ENCODE measurements around the gene SLC38A4. TPM values are rescaled to one million over a fixed set of nuclear protein-coding genes. Genes with fewer than 3 reads are reported as not detected.

The SLC38A4 gene
- total RNA-seq, 1 experiment from 2014 or later: 0.09 TPM

- H3K27ac ChIP-seq: no peak overlapping the region
- H3K36me3 ChIP-seq (ENCODE audit: low read depth): no peaks in the 10 kb centered on the region
- no peaks in the 10 kb centered on the region for H3F3A ChIP-seq (ENCODE audit: insufficient read depth, low read depth)
- intact Hi-C loops (cut with micrococcal nuclease; ENCODE audit: unreplicated experiment): no loop called here
- H3K9me3 ChIP-seq (ENCODE audit: insufficient read depth, low read depth): peaks cover 6% of the 10 kb centered on the region
- BruUV-seq (replicated peaks): no TSS peak
- no peaks in the 10 kb centered on the region for H3K27me3 ChIP-seq (ENCODE audit: insufficient read depth, low read depth)
- CTCF ChIA-PET: no interaction called here
- H3K4me1 ChIP-seq (replicated peaks; ENCODE audit: insufficient read depth): no peaks in the 10 kb centered on the region
- no peak overlapping the region for H3K4me3 ChIP-seq
- no peak overlapping the region for H2AFZ ChIP-seq
- POLR2A ChIA-PET (ENCODE audit: unreplicated experiment): no interaction called here
- no peak for TF ChIP-seq EZH2 (IDR thresholded peaks at IDR 0.05; ENCODE audit: low read depth)
- TF ChIP-seq, protein P1, sequence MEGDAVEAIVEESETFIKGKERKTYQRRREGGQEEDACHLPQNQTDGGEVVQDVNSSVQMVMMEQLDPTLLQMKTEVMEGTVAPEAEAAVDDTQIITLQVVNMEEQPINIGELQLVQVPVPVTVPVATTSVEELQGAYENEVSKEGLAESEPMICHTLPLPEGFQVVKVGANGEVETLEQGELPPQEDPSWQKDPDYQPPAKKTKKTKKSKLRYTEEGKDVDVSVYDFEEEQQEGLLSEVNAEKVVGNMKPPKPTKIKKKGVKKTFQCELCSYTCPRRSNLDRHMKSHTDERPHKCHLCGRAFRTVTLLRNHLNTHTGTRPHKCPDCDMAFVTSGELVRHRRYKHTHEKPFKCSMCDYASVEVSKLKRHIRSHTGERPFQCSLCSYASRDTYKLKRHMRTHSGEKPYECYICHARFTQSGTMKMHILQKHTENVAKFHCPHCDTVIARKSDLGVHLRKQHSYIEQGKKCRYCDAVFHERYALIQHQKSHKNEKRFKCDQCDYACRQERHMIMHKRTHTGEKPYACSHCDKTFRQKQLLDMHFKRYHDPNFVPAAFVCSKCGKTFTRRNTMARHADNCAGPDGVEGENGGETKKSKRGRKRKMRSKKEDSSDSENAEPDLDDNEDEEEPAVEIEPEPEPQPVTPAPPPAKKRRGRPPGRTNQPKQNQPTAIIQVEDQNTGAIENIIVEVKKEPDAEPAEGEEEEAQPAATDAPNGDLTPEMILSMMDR (conservative IDR thresholded peaks at IDR 0.05): no peak
- H3K9me2 ChIP-seq (ENCODE audit: insufficient read depth): no peaks in the 10 kb centered on the region
- H3K79me2 ChIP-seq (ENCODE audit: low read depth): no peaks in the 10 kb centered on the region
- H3K4me2 ChIP-seq: no peak overlapping the region
- DNase-seq: no peak
- H4K20me1 ChIP-seq (ENCODE audit: insufficient read depth): no peaks in the 10 kb centered on the region
Measured at GRCh38 chr12:46764005-46764404, 61.8 kb downstream of the SLC38A4 start.

DNA sequence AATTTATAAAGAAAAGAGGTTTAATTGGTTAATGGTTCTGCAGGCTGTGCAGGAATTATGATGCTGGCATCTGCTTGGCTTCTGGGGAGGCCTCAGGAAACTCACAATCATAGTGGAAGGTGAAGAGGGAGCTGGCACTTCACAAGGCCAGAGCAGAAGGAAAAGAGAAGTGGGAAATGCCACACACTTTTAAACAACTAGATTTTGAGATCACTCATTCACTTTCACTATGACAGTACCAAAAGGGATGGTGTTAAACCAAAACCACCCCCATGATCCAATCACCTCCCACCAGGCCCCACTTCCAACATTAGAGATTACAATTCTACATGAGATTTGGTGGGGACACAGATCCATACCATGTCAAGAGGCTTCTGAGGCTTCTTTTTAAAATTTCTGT, 62.6 kb downstream of the SLC38A4 start:
- CTCF ChIA-PET: no interaction called here
- BruUV-seq (replicated peaks): no TSS peak
- H3K79me2 ChIP-seq (ENCODE audit: low read depth): no peaks in the 10 kb centered on the region
- H3K27ac ChIP-seq: no peak overlapping the region
- no peak for TF ChIP-seq EZH2 (IDR thresholded peaks at IDR 0.05; ENCODE audit: low read depth)
- TF ChIP-seq, protein P1 (conservative IDR thresholded peaks at IDR 0.05): no peak
- no peaks in the 10 kb centered on the region for H4K20me1 ChIP-seq (ENCODE audit: insufficient read depth)
- H3K36me3 ChIP-seq (ENCODE audit: low read depth): no peaks in the 10 kb centered on the region
- no peaks in the 10 kb centered on the region for H3K4me1 ChIP-seq (replicated peaks; ENCODE audit: insufficient read depth)
- DNase-seq: no peak
- intact Hi-C loops (cut with micrococcal nuclease; ENCODE audit: unreplicated experiment): no loop called here
- no peaks in the 10 kb centered on the region for H3K9me2 ChIP-seq (ENCODE audit: insufficient read depth)
- H3F3A ChIP-seq (ENCODE audit: insufficient read depth, low read depth): no peaks in the 10 kb centered on the region
- POLR2A ChIA-PET (ENCODE audit: unreplicated experiment): interaction anchor here (0.5 kb wide), 1 partner anchor 11 kb away, joined by 3 read pairs; no protein-coding TSS in a partner anchor
- no peak overlapping the region for H3K4me3 ChIP-seq
- no peaks in the 10 kb centered on the region for H3K27me3 ChIP-seq (ENCODE audit: insufficient read depth, low read depth)
- H2AFZ ChIP-seq: no peak overlapping the region
- H3K4me2 ChIP-seq: no peak overlapping the region
- peaks cover 6% of the 10 kb centered on the region for H3K9me3 ChIP-seq (ENCODE audit: insufficient read depth, low read depth)

- intact Hi-C loops (cut with micrococcal nuclease; ENCODE audit: unreplicated experiment): no loop called here
- H4K20me1 ChIP-seq (ENCODE audit: insufficient read depth): no peaks in the 10 kb centered on the region
- no peaks in the 10 kb centered on the region; the same call in 1 of the 2 replicates for H3K9me3 ChIP-seq (ENCODE audit: insufficient read depth, low read depth)
- no peak overlapping the region for H3K4me2 ChIP-seq
- H3K4me1 ChIP-seq (replicated peaks; ENCODE audit: insufficient read depth): no peaks in the 10 kb centered on the region
- no peak overlapping the region for H3K4me3 ChIP-seq
- H2AFZ ChIP-seq: no peak overlapping the region
- H3K27me3 ChIP-seq (ENCODE audit: insufficient read depth, low read depth): no peaks in the 10 kb centered on the region
- no peaks in the 10 kb centered on the region for H3K9me2 ChIP-seq (ENCODE audit: insufficient read depth)
- POLR2A ChIA-PET (ENCODE audit: unreplicated experiment): no interaction called here
- no peak for TF ChIP-seq EZH2 (IDR thresholded peaks at IDR 0.05; ENCODE audit: low read depth)
- TF ChIP-seq, protein P1 (conservative IDR thresholded peaks at IDR 0.05): no peak
- CTCF ChIA-PET: no interaction called here
- no peaks in the 10 kb centered on the region for H3F3A ChIP-seq (ENCODE audit: insufficient read depth, low read depth)
- DNase-seq: no peak
- no TSS peak for BruUV-seq (replicated peaks)
- no peaks in the 10 kb centered on the region for H3K79me2 ChIP-seq (ENCODE audit: low read depth)
- H3K36me3 ChIP-seq (ENCODE audit: low read depth): no peaks in the 10 kb centered on the region
- H3K27ac ChIP-seq: no peak overlapping the region
Measured at GRCh38 chr12:46754550-46754949, 71.2 kb downstream of the SLC38A4 start.

All from PC-9 (cell line).